ENCODE results near the gene RBM15.

RBM15 gene

DNA sequence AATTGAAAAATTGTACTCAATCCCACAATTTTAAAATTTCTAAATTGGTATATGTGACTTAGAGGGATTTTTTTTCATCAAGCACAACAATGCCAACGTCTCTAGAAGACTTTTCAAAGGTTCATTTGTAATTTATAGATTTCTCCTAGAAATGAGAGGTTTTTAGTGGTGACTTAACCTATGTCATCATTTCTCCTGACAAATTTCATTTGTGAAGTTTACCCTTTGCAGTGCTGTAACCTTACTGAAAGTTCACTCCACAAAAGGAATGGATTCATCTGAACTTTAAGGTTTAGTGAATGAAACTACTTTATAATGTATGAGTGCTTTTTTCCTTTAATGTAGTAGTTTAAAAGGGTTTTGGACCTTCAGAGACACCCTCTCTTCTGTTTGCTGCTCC, 16.1 kb downstream of the RBM15 start:
- no peak for DNase-seq

DNA sequence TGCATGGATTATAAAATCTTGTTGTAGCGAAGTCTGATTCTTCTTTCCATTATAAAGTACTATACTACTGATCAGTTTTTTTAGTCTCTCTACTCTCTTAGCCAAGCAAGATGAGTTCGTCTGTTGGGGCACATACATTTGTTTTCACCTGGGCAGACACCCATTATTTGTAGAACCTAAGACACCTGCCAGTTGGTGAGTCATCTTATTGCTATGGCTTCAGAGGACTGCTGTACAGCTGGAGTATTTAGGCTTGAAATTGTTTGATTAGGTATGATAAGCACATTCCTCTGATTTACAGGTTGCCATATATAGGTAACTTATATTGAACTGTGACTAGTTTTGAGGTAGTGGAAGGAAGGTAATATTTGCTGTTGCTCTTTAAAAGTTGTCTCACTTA, 17.2 kb downstream of the RBM15 start:
- peak; percentile 8 for DNase-seq

- DNase-seq = no peak
These were observed 21.3 kb downstream of the RBM15 start for GRCh38 chr1:110360431-110360830.

GRCh38 chr1:110361856-110362255, 22.7 kb downstream of the RBM15 start:
- no peak for DNase-seq

DNA sequence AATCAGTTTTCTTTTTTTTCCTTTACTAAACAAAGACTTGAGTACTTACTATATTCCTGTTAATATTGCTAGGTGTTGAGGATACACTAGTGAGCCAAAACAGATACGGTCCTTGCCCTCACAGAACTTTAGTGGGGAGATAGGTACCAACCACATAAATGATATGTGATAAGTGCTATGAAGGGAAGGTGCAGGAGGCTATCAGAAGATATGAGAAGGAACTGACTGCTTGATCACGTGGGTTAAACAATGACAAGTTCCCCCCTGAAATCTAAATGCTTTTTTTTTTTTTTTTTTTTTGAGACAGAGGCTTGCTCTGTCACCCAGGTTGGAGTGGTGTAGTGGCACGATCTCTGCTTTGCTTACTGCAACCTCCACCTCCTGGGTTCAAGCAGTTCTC, 25.0 kb downstream of the RBM15 start:
- DNase-seq = no peak

- DNase-seq = no peak
These were observed 31.6 kb downstream of the RBM15 start for GRCh38 chr1:110370827-110371226.

DNA sequence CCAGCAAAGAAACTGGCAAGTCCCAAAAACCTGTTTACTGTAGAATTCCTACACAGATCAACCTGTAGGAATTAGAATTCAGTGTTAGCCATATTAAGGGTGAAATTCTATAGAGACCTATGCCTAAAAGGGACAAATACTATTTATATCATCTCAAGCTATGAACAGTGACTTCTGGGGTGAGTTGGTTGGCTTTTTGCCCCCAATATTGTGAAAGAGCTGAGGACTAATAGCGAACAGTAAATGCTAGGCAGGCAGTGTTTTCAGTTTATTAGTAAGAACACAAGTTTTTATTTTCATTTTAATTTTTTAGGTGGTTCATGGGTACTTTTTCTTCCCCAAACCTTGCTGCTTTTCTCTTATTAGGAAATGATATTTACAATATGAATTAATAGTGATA, 36.3 kb downstream of the RBM15 start:
- no peak for DNase-seq

GRCh38 chr1:110380672-110381283, 41.6 kb downstream of the RBM15 start:
- no peak for DNase-seq

DNA sequence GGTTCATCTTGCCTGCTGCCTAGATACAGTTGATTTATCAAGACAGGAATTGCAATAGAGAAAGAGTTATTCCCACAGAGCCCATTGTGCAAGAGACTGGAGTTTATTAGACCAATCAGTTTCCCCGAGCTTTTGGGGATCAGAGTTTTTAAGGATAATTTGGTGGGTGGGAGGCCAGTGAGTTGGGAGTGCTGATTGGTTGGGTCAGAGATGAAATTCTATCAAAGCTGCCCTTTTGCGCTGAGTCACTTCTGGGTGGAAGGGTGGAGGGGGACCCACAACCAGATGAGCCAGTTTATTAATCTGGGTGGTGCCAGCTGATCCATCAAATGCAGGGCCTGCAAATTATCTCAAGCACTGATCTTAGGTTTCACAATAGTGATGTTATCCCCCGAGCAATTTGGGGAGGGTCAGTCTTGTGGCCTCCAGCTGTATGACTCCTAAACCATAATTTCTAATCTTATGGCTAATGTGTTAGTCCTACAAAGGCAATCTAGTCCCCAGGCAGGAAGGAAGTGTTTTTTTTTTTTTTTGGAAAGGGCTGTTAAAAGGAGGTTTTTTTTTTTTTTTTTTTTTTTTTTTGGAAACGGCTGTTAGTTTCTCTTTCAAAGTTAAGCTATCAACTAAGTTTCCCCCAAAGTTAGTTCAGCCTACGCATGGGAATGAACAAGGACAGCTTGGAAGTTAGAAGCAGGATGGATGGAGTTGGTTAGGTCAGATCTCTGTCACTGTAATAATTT, 44.2 kb downstream of the RBM15 start:
- DNase-seq = no peak

GRCh38 chr1:110384581-110385321, 45.6 kb downstream of the RBM15 start:
- DNase-seq = no peak

DNA sequence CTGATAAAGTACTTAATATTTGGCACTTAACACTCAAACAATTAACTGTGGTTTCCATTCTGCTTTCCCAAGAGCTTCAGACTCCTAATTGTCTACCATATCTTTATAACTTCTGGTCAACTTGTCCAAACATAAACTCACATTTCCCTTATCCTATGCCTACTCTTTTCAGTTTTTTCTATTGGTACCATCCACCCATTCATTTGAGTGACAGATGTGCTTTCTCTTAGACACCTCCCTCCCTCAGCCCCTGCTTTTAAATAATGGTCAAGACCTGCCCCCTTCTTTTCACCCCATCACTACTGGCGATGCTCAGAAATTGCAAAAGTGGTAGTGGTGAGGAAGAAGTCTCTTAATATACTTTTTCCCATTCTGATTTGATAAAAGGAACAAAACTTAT, 46.2 kb downstream of the RBM15 start:
- DNase-seq = no peak

DNA sequence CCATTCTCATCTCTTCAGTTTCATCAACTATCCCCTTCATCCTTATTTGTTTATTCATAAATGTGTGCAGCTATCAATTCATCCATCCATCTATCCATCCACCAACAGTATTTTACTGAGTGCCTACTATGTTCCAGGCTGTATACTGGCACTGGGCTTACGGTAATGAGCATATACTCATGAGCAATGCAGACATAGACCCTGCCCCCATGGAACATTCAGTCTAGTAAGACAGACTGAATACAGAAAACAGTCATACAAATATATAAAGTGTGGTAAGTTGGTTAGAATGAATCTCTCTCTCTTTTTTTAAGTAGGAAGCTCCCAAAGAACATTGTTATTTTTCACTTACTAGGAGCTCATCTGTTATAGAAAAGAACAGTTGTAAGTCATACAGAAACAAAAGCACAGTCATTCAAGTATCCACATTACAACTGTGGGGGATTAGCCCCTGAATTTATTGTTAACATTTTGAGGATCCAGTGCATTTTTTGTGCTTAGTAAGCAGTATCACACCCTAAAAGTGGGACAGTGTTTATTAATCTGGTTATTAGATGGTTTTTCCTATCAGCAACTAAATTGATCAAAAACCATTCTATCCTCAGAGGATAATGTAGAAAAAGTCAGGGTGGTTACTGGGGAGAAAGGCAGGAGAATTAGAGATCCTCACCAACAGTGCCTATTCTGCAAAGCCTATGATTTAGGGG, 48.0 kb downstream of the RBM15 start:
- no peak for DNase-seq

- no peak for DNase-seq
These were observed 50.9 kb downstream of the RBM15 start for GRCh38 chr1:110390096-110390495.

- no peak for DNase-seq
These were observed 51.6 kb downstream of the RBM15 start, which contains the start of gene SLC16A4 for GRCh38 chr1:110390692-110391245. Gene SLC16A4 (minus strand): TSS chr1:110391026. CDS start chr1:110389323, 1,703 bp downstream.

GRCh38 chr1:110393286-110393685, 54.1 kb downstream of the RBM15 start:
- DNase-seq = no peak

- no peak for DNase-seq
These were observed 54.7 kb downstream of the RBM15 start for GRCh38 chr1:110393691-110394492.

DNA sequence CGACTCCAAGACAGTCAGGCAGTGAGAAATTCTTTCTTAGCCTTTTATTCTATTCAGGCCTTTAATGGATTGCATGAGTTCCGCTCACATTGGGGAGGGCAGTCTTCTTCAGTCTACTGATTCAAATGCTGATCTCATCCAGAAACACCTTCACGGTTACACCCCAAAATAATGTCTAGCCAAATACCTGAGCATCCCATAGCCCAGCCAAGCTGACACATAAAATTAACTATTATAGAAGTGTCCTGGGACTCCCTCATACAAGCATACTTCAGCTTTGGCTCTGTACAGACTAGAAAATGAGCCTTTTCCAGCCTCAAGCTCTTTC, 55.3 kb downstream of the RBM15 start:
- DNase-seq = no peak
